HEK293T (cell line): ENCODE data around the gene ZNF91.

Experiments
- CTCF ChIA-PET: fragments of 350-600 bp; formaldehyde crosslinking; extraction: SDS; loops from one replicate; lab custom pipeline; 2021; ENCODE audit warnings: antibody characterized with exemption, inconsistent platforms; lab: Yijun Ruan, JAX
- POLR2A ChIA-PET: fragments of 350-600 bp; formaldehyde crosslinking; extraction: SDS; loops from one replicate; lab custom pipeline; 2020; ENCODE audit warnings: antibody characterized with exemption, inconsistent platforms; lab: Yijun Ruan, JAX
- DNase-seq: peaks from one replicate; pipeline ENCODE4 v3.0.0; 2012; ENCODE audit warnings: mixed read lengths; ENCODE audit errors: extremely low spot score
- ARNT ChIP-seq: fragments of 450-650 bp; IDR thresholded peaks from 2 replicates; pipeline ENCODE4 v1.6.1; 2017; ENCODE audit warnings: mild to moderate bottlenecking
- BHLHE40 ChIP-seq: fragments of 450-650 bp; IDR thresholded peaks from 2 replicates; pipeline ENCODE4 v1.6.1; 2016; ENCODE audit warnings: mild to moderate bottlenecking, moderate library complexity, borderline replicate concordance
- CTBP1 ChIP-seq: fragments of 450-650 bp; IDR thresholded peaks from 2 replicates; pipeline ENCODE4 v1.6.1; 2016; ENCODE audit warnings: borderline replicate concordance
- ELF4 ChIP-seq: fragments of 450-650 bp; IDR thresholded peaks from 2 replicates; pipeline ENCODE4 v1.6.1; 2017; ENCODE audit warnings: antibody characterized with exemption
- FOXA1 ChIP-seq: fragments of 450-650 bp; IDR thresholded peaks from 2 replicates; pipeline ENCODE4 v1.6.1; 2016; ENCODE audit warnings: mild to moderate bottlenecking
- FOXK2 ChIP-seq: fragments of 450-650 bp; IDR thresholded peaks from 2 replicates; pipeline ENCODE4 v1.6.1; 2016; ENCODE audit warnings: mild to moderate bottlenecking
- FOXM1 ChIP-seq: fragments of 450-650 bp; IDR thresholded peaks from 2 replicates; pipeline ENCODE4 v1.6.1; 2017; ENCODE audit warnings: mild to moderate bottlenecking, borderline replicate concordance
- HDGF ChIP-seq: fragments of 450-650 bp; IDR thresholded peaks from 2 replicates; pipeline ENCODE4 v1.6.1; 2017; ENCODE audit warnings: antibody characterized with exemption, borderline replicate concordance
- L3MBTL2 ChIP-seq: fragments of 450-650 bp; conservative IDR thresholded peaks from 2 replicates; pipeline ENCODE4 v1.6.1; 2016; ENCODE audit warnings: mild to moderate bottlenecking
- LEF1 ChIP-seq: fragments of 450-650 bp; IDR thresholded peaks from 2 replicates; pipeline ENCODE4 v1.6.1; 2017; ENCODE audit warnings: mild to moderate bottlenecking, borderline replicate concordance
- NFRKB ChIP-seq: fragments of 450-650 bp; IDR thresholded peaks from 2 replicates; pipeline ENCODE4 v1.6.1; 2016; ENCODE audit warnings: mild to moderate bottlenecking, moderate library complexity
- PKNOX1 ChIP-seq: fragments of 450-650 bp; IDR thresholded peaks from 2 replicates; pipeline ENCODE4 v1.6.1; 2016
- SP1 ChIP-seq: fragments of 450-650 bp; IDR thresholded peaks from 2 replicates; pipeline ENCODE4 v1.6.1; 2017
- SUZ12 ChIP-seq: fragments of 450-650 bp; IDR thresholded peaks from 2 replicates; pipeline ENCODE4 v1.6.1; 2016; ENCODE audit warnings: mild to moderate bottlenecking
- TARDBP ChIP-seq: fragments of 450-650 bp; IDR thresholded peaks from 2 replicates; pipeline ENCODE4 v1.6.1; 2016
- ZNF384 ChIP-seq: fragments of 450-650 bp; IDR thresholded peaks from 2 replicates; pipeline ENCODE4 v1.6.1; 2016

ZNF91 gene

GRCh38 chr19:23406091-23406490 lies 10.8 kb upstream of the ZNF91 start:
- CTCF ChIA-PET: no interaction called here

GRCh38 chr19:23404676-23405075 lies 9.4 kb upstream of the ZNF91 start:
- no peak for TF ChIP-seq CTBP1
- TF ChIP-seq PKNOX1: no peak
- TF ChIP-seq BHLHE40: no peak
- ChIA-PET CTCF (no interaction called here), POLR2A (no interaction called here)
- no peak for DNase-seq

More at GRCh38 chr19:23406091-23406490, 10.8 kb upstream of the ZNF91 start:
- TF ChIP-seq FOXK2: no peak
- TF ChIP-seq NFRKB: no peak
- no peak for TF ChIP-seq BHLHE40
- TF ChIP-seq ZNF384: no peak
- no peak for TF ChIP-seq SP1
- no peak for DNase-seq
- POLR2A ChIA-PET: no interaction called here

GRCh38 chr19:23403581-23404324 lies 8.5 kb upstream of the ZNF91 start:
- ChIA-PET POLR2A (no interaction called here), CTCF (no interaction called here)
- TF ChIP-seq FOXK2 (no peak), ARNT (no peak), LEF1 (no peak), BHLHE40 (no peak), SUZ12 (no peak), NFRKB (no peak), FOXA1 (no peak), ELF4 (no peak), L3MBTL2 (no peak), FOXM1 (no peak), HDGF (no peak), ZNF384 (no peak), TARDBP (no peak), CTBP1 (no peak), SP1 (no peak), PKNOX1 (no peak)
- no peak for DNase-seq

- CTCF ChIA-PET: no interaction called here
- TF ChIP-seq LEF1 (no peak), NFRKB (no peak), ZNF384 (no peak), SP1 (no peak), PKNOX1 (no peak), ELF4 (no peak), L3MBTL2 (no peak), FOXK2 (no peak), ARNT (no peak), TARDBP (no peak), BHLHE40 (no peak)
- DNase-seq: no peak
- POLR2A ChIA-PET: no interaction called here
Observed at GRCh38 chr19:23403052-23403451, 7.8 kb upstream of the ZNF91 start.

GRCh38 chr19:23402388-23402787 lies 7.1 kb upstream of the ZNF91 start:
- DNase-seq: no peak
- POLR2A ChIA-PET: no interaction called here
- CTCF ChIA-PET: no interaction called here
- TF ChIP-seq TARDBP: no peak
- no peak for TF ChIP-seq PKNOX1
- no peak for TF ChIP-seq L3MBTL2
- no peak for TF ChIP-seq FOXM1
- no peak for TF ChIP-seq BHLHE40
- TF ChIP-seq NFRKB: no peak
- TF ChIP-seq FOXK2: no peak
- no peak for TF ChIP-seq FOXA1
- no peak for TF ChIP-seq ARNT
- no peak for TF ChIP-seq ZNF384
- TF ChIP-seq CTBP1: no peak
- no peak for TF ChIP-seq HDGF
- no peak for TF ChIP-seq LEF1
- no peak for TF ChIP-seq ELF4
- no peak for TF ChIP-seq SP1
- TF ChIP-seq SUZ12: no peak

- DNase-seq: no peak
- TF ChIP-seq FOXA1: no peak
- no peak for TF ChIP-seq BHLHE40
- TF ChIP-seq SUZ12: no peak
- TF ChIP-seq SP1: no peak
- no peak for TF ChIP-seq HDGF
- TF ChIP-seq PKNOX1: no peak
- TF ChIP-seq CTBP1: no peak
- no peak for TF ChIP-seq TARDBP
- POLR2A ChIA-PET: no interaction called here
- CTCF ChIA-PET: no interaction called here
Observed at GRCh38 chr19:23401086-23401610, 5.9 kb upstream of the ZNF91 start.
